AML-193 (cell line): ENCODE results near the gene SLC17A5.
"Not testable (repeated sequence)": the region's sequence is repeated elsewhere in the genome, so short reads cannot be mapped to it uniquely, and the experiment has no call there.

Experiments
- DNase-seq, 2 experiments: peaks; one replicate each; lab custom pipeline; 2025; lab: John Stamatoyannopoulos, UW

Gene SLC17A5, protein sequence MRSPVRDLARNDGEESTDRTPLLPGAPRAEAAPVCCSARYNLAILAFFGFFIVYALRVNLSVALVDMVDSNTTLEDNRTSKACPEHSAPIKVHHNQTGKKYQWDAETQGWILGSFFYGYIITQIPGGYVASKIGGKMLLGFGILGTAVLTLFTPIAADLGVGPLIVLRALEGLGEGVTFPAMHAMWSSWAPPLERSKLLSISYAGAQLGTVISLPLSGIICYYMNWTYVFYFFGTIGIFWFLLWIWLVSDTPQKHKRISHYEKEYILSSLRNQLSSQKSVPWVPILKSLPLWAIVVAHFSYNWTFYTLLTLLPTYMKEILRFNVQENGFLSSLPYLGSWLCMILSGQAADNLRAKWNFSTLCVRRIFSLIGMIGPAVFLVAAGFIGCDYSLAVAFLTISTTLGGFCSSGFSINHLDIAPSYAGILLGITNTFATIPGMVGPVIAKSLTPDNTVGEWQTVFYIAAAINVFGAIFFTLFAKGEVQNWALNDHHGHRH

DNA sequence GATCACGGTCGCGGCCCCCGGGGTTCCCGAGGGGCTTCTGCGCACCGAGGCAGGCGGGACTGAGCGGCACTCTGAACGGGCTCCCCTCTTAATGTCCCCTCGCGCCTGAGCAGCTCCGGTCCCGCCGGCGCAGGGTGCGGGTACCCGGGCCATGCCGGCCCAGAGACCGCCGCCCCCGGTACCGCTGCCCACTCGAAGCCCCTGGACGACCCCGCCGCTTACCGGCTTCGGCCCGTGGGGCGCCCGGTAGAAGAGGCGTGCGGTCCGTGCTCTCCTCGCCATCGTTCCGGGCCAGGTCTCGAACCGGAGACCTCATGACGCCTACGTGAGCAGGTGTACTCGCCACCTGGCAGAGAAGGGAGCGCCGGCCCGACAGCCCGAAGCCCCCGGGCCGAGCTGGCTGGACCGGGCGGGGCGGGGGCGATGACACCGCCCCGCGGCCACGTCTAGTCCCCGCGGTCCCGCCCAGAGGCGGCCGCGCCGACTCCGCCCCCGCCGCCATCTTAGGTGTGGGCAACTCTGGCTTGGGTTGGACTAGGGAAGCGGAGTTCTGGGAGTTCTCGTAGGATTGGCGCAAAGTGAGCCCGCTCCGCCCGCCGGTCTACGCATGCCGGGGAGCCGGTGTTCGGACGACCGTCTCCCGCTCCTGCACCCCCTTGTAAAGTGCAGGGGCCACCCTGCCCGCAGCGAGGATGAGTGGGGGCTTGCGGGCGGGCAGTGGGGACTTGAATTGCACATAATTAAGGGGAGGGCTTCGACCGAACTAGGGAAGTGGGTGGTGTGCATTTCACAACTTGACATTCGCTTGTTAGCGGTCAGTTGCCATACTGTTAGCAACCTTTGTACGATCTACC lies at the start of gene SLC17A5:
Gene SLC17A5 (minus strand): TSS at position 422 of the 854 bp plus-strand sequence. CDS start 106 bp downstream, at position 316.
- peak; percentile 99 for DNase-seq

- no peak for DNase-seq
Observed at GRCh38 chr6:73703466-73703865, 49.7 kb upstream of the SLC17A5 start.

DNA sequence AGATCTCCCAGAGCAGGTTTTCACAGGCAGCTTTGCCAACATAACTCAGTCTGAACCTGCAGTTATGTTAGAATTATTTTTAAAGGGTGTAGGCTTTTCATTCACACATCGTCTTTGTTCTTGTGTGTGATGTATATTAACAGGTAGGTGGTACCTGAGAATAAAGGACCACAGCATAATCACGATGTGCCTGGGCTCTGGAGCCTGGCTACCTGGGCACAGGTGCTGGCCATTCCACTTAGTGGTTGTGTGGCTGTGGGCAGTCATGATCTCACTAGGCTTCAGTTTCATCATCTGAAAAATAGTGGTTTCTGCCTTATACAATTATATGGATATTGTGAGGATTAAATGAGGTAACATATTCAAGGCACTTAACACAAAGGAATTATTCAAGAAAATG lies 48.7 kb upstream of the SLC17A5 start:
- no peak for DNase-seq

DNA sequence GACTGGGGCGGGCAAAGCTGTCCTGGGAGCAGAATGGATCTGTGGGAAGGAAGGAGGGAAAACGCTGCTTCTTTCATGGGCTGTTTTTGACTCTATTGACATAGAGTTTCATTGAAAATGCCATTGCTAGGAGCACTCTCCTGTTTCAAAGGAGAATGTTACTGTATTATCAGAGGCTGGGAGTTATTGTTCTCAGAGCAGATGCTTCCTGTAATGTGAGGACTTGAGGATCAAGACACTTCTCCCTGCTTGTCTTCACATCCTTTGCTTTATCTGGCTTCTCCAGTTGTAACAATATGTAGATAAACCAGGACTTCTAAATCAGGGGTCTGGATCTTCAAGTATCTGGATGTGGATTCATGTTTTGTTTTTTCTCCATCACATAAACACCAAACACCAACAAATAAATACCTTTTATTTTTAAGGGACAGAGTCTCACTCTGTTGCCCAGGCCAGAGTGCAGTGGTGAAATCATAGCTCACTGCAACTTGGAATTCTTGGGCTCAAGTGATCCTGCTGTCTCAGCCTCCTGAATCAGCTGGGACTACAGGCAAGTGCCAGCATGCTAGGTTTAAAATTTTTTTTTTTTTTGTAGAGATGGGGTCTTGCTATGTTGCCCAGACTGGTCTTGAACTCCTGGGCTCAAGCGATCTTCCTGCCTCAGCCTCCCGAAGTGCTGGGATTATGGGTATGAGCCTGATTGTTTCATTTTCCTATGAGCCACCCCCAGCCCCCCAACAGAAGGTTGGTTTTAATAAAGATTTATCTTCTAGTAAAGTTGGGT lies 46.1 kb upstream of the SLC17A5 start:
- no peak for DNase-seq

GRCh38 chr6:73696966-73697655 lies 43.3 kb upstream of the SLC17A5 start:
- peak; percentile 26 to 41 for DNase-seq

GRCh38 chr6:73695619-73696421 lies 42.0 kb upstream of the SLC17A5 start, which contains the start of gene CD109:
CD109 (plus strand) TSS chr6:73696203; CDS start chr6:73696216, 13 bp downstream.
- peak; percentile 74 to 83 for DNase-seq

DNA sequence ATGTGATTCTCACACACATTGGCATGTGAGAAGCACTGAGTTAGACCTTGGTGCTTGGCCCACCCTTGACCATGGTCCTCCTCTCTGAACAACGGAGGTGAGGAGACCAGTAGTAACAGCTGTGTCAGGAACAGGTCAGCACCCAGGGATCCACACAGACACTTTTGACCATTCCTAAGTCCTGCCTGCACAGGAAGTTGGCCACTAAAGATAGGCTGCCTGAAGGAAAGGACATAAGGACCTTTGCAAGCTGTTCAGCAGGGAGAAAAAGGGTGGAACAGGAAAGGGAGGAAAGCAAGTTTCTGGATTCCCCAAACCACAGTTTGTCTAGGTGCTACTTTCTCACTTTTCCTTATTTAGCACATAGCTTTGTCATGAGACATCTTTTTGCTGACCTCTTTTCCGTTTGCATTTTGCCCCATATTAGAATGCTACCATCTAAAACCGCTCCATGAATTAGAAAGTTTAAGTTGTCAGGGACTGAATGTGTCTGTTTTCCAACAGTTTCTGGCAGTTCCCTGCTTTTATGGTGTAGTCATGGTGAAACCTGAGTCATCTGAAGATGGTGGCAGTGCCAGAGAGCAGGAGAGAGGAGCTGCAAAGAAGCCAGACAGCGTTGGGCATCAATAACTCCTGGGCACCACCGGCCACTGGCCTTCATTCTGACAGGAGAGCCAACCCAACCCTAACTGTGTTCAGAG lies 41.1 kb upstream of the SLC17A5 start:
- DNase-seq, result peak in 1 of 2 experiments; percentile 19

DNA sequence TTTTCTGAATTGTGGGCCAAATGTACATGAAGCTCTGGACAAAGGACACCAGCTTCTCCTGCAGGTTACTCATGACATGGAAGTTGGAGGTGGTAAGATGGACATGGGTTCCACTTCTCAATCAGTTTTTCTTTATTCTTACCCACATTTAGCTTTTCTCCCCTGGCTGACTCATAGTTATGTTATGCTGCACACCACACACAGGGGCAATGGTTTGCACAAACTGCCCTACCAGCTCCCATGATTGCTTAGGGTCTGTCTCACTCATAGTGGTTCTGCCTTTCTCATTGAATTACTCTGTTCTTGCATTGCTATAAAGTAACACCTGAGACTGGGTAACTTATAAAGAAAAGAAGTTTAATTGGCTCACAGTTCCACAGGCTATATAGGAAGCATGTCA lies 37.7 kb upstream of the SLC17A5 start:
- no peak for DNase-seq

- DNase-seq, result no peak
Observed at GRCh38 chr6:73690056-73690455, 36.3 kb upstream of the SLC17A5 start.

GRCh38 chr6:73688351-73688750 lies 34.6 kb upstream of the SLC17A5 start:
- no peak for DNase-seq

GRCh38 chr6:73683574-73683973 lies 29.8 kb upstream of the SLC17A5 start:
- DNase-seq, result not testable (repeated sequence)

DNA sequence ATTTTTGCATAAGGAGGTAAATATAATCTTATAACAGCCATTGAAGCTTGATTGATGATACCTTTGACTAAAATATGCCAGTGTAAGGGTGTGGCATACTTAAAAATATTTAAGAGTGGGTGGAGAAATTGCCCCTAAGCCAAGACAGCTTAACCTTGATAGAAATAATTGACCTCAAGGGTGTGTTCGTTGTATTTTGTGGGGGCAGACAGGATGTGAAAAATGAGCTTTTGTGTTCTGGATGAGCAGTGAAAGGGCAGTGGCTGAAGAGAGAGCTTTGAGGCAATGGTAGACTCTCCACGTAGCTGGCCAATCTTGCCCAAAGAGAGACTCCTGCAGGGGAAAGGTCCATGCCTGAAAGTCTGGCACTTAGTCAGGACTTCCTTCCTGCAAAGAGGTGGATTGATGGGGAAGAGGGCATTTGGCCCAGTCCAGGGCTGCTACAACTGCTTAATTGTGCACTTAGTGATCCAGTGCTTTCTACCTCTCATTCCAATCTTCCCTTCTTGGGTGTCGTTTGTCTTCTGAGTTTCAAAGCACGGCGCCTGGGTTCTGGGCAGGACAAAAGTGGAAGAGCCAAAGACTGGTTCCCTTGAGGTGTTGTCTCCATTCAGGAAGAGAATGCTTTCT lies 26.6 kb upstream of the SLC17A5 start:
- DNase-seq, result no peak

- not testable (repeated sequence) for DNase-seq
Observed at GRCh38 chr6:73679846-73680245, 26.1 kb upstream of the SLC17A5 start.

- no peak for DNase-seq
Observed at GRCh38 chr6:73679009-73679408, 25.2 kb upstream of the SLC17A5 start.

DNA sequence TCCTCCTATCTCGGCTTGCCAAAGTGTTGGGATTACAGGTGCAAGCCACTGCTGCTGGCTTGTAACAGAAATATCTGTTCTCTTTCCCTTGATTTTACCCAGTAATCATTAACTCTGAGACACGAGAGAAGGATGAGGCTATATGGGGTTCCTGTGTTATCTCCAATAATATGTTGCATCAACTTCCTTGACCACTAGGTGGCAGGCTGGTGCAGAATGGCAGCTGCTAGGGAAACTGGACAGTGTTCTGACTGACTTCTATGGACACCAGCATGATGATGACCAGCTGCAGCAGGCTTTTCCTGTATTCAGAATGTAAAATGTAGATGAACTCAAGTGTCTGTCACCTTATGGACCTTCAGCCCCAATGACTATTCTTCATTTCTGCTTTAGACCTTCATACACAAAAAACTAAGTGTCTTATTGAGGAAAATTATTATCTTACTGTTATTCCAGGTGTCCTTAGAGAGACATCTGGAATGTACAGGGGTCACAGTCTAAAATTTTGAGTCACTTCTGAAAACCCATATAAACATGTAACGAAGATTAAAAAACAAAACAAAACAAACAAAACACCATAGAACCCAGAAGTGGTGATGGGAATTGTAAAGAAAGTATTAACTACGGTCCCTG lies 21.8 kb upstream of the SLC17A5 start:
- peak; percentile 80 to 87 for DNase-seq

DNA sequence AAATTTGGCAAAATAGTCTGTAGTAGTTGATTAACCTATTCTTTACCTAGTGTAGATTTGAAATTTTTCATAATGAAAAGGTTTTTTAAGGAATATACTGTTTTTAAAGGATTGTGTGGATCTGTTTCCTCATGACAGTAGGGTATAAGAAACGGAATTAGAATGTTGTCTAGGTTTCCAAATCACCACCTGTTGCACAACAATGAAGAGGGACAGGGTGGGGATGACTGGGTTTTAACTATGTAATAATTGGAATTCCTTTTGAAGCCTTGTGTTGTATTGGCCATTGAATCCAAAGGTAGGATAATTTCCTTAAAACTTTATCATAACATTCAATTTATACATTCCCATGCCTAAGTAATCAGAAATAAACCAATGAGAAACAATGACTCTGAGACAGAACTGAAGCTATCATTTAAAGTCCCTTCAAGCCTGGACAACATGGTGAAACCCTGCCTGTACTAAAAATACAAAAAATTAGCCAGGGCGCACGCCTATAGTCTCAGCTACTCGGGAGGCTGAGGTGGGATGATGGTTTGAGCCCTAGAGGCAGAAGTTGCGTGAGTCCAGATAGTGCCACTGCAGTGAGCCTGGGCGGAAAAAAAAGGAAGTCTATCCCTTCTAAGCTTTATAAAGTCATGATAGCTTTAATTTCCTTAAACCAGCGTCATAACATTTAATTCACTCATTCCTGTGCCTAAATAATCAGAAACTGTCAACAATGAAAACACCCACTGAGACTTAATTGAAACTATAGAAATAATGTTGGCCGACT lies 18.3 kb upstream of the SLC17A5 start:
- no peak for DNase-seq

- DNase-seq, result no peak
Observed at GRCh38 chr6:73669005-73669404, 15.2 kb upstream of the SLC17A5 start.

GRCh38 chr6:73667798-73668197 lies 14.0 kb upstream of the SLC17A5 start:
- DNase-seq, result no peak
